Panc1 (cell line): ENCODE results near the gene SEPTIN5. TPM values are rescaled to one million over a fixed set of nuclear protein-coding genes. Genes with fewer than 3 reads are reported as not detected.

Experiments used
- ATAC-seq: fragments of 200-7000 bp; cut with Tn5 transposase; 2 replicates; pipeline ENCODE4 v1.9.1; 2020; ENCODE audit warnings: mild to moderate bottlenecking, moderate library complexity
- Bru-seq: library from RNA; stranded (reverse); fragments of 400-500 nt; gene quantifications from one replicate; lab custom pipeline; 2021; lab: Mats Ljungman, UMichigan
- BruChase-seq, 2 experiments: library from RNA; stranded (reverse); fragments of 400-500 nt; gene quantifications; one replicate each; lab custom pipeline; 2021; lab: Mats Ljungman, UMichigan
- BruUV-seq: library from RNA; stranded (reverse); fragments of 400-500 nt; replicated peaks from 2 replicates; lab custom pipeline; 2021; lab: Mats Ljungman, UMichigan
- CTCF ChIA-PET: fragments of 300-600 bp; sonication (Branson Sonifier 250); formaldehyde crosslinking; loops from one replicate; lab custom pipeline; 2022; ENCODE audit warnings: antibody characterized with exemption; lab: Charles Lee
- POLR2A ChIA-PET: fragments of 300-600 bp; sonication (Branson Sonifier 250); formaldehyde crosslinking; loops from one replicate; lab custom pipeline; 2022; ENCODE audit warnings: antibody characterized with exemption; lab: Charles Lee
- DNase-seq: peaks from one replicate; pipeline ENCODE4 v3.0.0-alpha.2; 2010; ENCODE audit warnings: low read depth, low spot score
- H3K27ac ChIP-seq: 2 replicates; pipeline ENCODE4 v1.5.1; 2011; ENCODE audit warnings: mild to moderate bottlenecking, low read length, inconsistent platforms
- H3K27me3 ChIP-seq: fragments of 200-500 bp; sonication (Bioruptor generic); 2 replicates; pipeline ENCODE4 v1.6.0; 2014; ENCODE audit warnings: low read length, inconsistent platforms; ENCODE audit not compliant: control insufficient read depth, insufficient read depth
- H3K36me3 ChIP-seq: fragments of 200-500 bp; sonication (Bioruptor generic); 2 replicates; pipeline ENCODE4 v1.5.1; 2014; ENCODE audit warnings: inconsistent platforms, mild to moderate bottlenecking, low read length, moderate library complexity; ENCODE audit not compliant: control insufficient read depth, insufficient read depth
- H3K4me1 ChIP-seq: 2 replicates; pipeline ENCODE4 v1.5.1; 2011; ENCODE audit warnings: inconsistent platforms, mild to moderate bottlenecking, low read length, moderate library complexity; ENCODE audit not compliant: control insufficient read depth, insufficient read depth
- H3K4me3 ChIP-seq, 2 experiments: 2 replicates each; pipeline ENCODE4 v1.5.1; 2011 to 2012; ENCODE audit warnings: low read depth in 2 of 2, low read length in 2 of 2, mild to moderate bottlenecking in 2 of 2, inconsistent platforms in 1 of 2, moderate library complexity in 1 of 2
- H3K9me3 ChIP-seq: fragments of 200-500 bp; sonication (Bioruptor generic); 2 replicates; pipeline ENCODE4 v1.5.1; 2014; ENCODE audit warnings: low read depth, mild to moderate bottlenecking, inconsistent platforms, low read length, moderate library complexity; ENCODE audit not compliant: control insufficient read depth, insufficient read depth
- CTCF ChIP-seq: fragments of 450-650 bp; IDR thresholded peaks from 2 replicates; pipeline ENCODE4 v1.5.1; 2017; ENCODE audit warnings: mild to moderate bottlenecking
- POLR2AphosphoS5 ChIP-seq: IDR thresholded peaks from 2 replicates; pipeline ENCODE4 v1.6.1; 2012; ENCODE audit warnings: mild to moderate bottlenecking, low read depth, low read length, moderate library complexity
- REST ChIP-seq, 2 experiments: IDR thresholded peaks; 2 replicates each; pipeline ENCODE4 v1.6.1; 2011 to 2012; ENCODE audit warnings: low read depth in 2 of 2, control low read depth in 1 of 2, low read length in 1 of 2, mild to moderate bottlenecking in 1 of 2, moderate library complexity in 1 of 2; ENCODE audit not compliant: insufficient read depth in 1 of 2
- SIN3A ChIP-seq: IDR thresholded peaks from 2 replicates; pipeline ENCODE4 v1.6.1; 2012; ENCODE audit warnings: low read depth, mild to moderate bottlenecking, low read length, moderate library complexity, borderline replicate concordance; ENCODE audit not compliant: insufficient read depth
- TCF7L2 ChIP-seq: IDR thresholded peaks from 2 replicates; pipeline ENCODE4 v1.6.1; 2011; ENCODE audit warnings: mild to moderate bottlenecking, low read depth, low read length, inconsistent platforms
- in situ Hi-C: cut with HindIII; loops from 2 replicates; pipeline ENCODE4 v1.10.0; 2016; ENCODE audit warnings: low sequenced_read_pairs, low pct_unique_long_range_greater_than_20kb
- intact Hi-C: fragments of 100-400 bp; cut with micrococcal nuclease; formaldehyde crosslinking; loops from one replicate; pipeline ENCODE4 v1.10.0; 2022; ENCODE audit not compliant: unreplicated experiment
- long read RNA-seq: library from polyadenylated mRNA; unstranded; transcript quantifications from one replicate; pipeline ENCODE4 v2.0.0, GENCODE V29; 2021; ENCODE audit not compliant: unreplicated experiment
- polyA plus RNA-seq: library from polyadenylated mRNA; unstranded; fragments of >200 nt; gene quantifications from one replicate; pipeline ENCODE4 v1.2.1, GENCODE V29; 2012; ENCODE audit warnings: missing spikeins; ENCODE audit not compliant: insufficient read length
- total RNA-seq: library from RNA; stranded (reverse); gene quantifications from one replicate; pipeline ENCODE4 v1.2.1, GENCODE V29; 2021; ENCODE audit not compliant: unreplicated experiment

The SEPTIN5 gene
- total RNA-seq (17.2 TPM), Bru-seq, nascent RNA (percentile 36 among the genes with signal in this experiment), BruChase-seq, experiment 1, labeled RNA remaining after a 2-hour chase (percentile 47 among the genes with signal in this experiment), BruChase-seq, experiment 2, labeled RNA remaining after a 6-hour chase (percentile 47 among the genes with signal in this experiment)
- polyA plus RNA-seq, result 39.8 TPM
- long read RNA-seq, transcript SEPT5-201 (11 exons, 1,588 nt), result major isoform, 5 of 23 reads
- long read RNA-seq, partial matches to known transcripts, result 10 of 23 reads
- long read RNA-seq, other reads (novel, unspliced or antisense), result 8 of 23 reads

- TF ChIP-seq POLR2AphosphoS5 (no peak), SIN3A (0 out of 2 replicates have a peak, but pooled peaks have one; percentile 23), REST (IDR thresholded peaks at IDR 0.05; ENCODE audit: insufficient read depth in 1 of 2, low read depth in 2 of 2, low read length in 1 of 2) (no peak)
- ATAC-seq, result peak; percentile 35
- no peaks in the 10 kb centered on the region for H3K27me3 ChIP-seq
- in situ Hi-C loops (no loop called here), intact Hi-C loops (no loop called here)
- no TSS peak for BruUV-seq
- no peaks in the 10 kb centered on the region for H3K4me1 ChIP-seq
- DNase-seq, result no peak
- no peaks in the 10 kb centered on the region for H3K36me3 ChIP-seq
- H3K9me3 ChIP-seq, result no peaks in the 10 kb centered on the region
- ChIA-PET POLR2A (no interaction called here), CTCF (no interaction called here)
- peak within 1 kb of the TSS; percentile 51 for H3K4me3 ChIP-seq
- H3K27ac ChIP-seq, result no peak within 1 kb of the TSS
Observed at GRCh38 chr22:19714312-19715187, at the start of gene SEPTIN5. Gene SEPTIN5, plus strand, starts transcription at chr22:19714503. Its CDS starts 86 bp downstream, at chr22:19714589.

- Histone ChIP-seq H3K9me3 (no peaks in the 10 kb centered on the region), H3K27ac (no peak overlapping the region), H3K4me3 (no peak overlapping the region), H3K4me1 (no peaks in the 10 kb centered on the region), H3K27me3 (no peaks in the 10 kb centered on the region), H3K36me3 (no peaks in the 10 kb centered on the region)
- DNase-seq, result no peak
- ATAC-seq, result no peak
- CTCF ChIA-PET, result interaction anchor here (0.6 to 0.7 kb wide), 2 partner anchors 33 to 135 kb away, joined by 3 to 7 read pairs; no protein-coding TSS in a partner anchor
- intact Hi-C loops, result no loop called here
- in situ Hi-C loops, result no loop called here
- no TSS peak for BruUV-seq
- POLR2A ChIA-PET, result no interaction called here
- TF ChIP-seq REST (IDR thresholded peaks at IDR 0.05; ENCODE audit: insufficient read depth in 1 of 2, low read depth in 2 of 2, low read length in 1 of 2), result no peak
- no peak for TF ChIP-seq CTCF
- no peak for TF ChIP-seq TCF7L2
- TF ChIP-seq POLR2AphosphoS5, result no peak
- TF ChIP-seq SIN3A, result no peak
Observed at GRCh38 chr22:19664951-19665783, 49.1 kb upstream of the SEPTIN5 start.
